Measurements from ENCODE around the gene RAMACL.

The RAMACL gene

DNA sequence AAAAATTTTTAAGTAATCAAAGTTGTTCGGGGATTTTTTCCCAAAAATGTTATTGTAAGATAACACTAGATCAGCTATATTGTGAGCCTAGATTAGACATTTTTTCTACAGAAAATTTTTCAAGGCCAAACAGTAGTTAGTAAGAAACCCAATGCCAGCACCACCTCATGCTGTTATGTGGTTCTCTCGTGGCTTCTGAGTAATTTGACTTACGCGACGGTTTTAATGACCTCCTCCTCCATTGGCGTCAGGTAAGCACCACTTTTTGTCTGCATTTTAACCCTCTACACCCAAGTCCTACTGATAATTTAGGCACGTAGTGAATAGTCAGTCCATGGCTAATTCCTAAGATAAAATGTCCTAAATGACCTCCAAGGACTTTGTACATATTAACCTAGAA, 30.9 kb upstream of the RAMACL start:
- no peak for DNase-seq

DNA sequence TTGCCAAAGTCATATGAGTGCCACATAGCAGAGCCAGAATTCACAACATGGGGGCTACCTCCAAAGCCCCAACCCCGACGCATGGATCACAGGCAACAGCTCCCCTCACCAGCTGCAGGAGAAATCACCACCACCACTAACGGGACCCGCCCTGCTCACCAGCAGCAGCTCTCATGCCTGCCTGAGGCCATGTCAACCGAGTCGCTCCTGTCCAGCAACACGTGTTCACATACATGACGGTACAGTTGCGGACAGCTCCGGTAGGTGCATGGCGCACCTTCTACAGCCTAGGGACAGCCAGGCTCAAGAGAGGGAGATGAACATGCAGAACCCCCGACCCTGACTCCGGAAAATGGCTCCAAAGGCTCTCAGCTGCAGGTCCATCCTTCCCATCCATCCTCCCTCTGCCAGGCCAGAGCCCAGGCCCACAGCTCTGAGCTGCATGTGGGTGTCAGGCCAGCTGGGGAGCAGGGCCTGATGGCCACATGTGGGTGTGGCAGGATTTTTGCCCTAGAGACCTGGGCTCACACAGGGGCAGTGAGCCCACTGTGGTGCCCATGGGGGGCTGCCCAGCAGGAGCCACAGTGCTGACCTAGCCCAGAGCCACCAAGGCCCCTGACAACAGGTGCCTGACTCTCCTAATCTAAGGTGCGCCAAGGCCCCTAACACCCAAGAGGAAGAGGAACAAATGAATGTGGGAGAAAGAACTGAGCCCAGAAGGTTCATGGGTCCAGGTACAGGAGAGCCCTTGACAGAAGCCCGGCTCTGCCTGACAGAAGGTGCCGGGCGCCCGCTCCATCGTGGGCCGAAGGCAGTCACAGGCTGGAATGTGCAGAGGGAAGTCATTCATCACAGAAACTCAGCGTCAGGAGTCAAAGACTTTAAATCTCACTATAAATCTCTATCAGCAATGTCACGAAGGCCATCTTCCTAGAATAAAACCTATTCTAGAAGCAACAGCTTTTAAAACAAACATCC, 30.1 kb upstream of the RAMACL start:
- no peak for DNase-seq

DNA sequence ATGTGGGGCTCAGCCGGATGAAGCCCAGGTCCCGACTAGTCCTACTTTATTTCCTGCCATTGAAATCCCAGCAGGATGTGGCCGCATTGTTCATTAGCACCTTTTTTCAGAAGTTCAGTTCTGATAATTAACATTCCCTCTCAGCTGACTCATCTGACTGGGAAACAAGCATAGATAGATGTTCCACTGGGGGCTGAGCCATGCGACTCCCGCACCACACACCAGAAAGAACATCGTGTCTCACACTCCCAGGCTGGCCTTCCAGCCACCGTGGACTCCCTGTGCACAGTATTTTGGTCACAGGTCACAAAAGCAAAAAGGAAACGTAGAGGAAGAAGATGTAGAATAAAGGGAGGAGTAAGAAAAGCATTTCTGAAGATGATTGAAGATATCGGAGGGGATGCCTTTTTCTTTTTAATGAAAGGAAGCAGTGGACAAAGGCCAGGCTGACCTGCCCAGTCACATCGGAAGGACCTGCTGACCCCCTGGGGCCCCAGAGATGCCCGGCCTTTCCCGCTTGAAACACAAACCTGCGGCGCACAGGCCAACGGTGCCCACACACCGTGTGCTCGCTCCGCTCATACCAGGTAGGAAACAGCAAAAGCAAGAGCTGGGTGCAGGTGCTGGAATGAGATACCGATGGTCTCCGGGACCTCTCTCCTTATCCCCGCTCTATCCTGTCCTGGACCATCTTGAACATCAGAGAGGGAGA, 28.7 kb upstream of the RAMACL start:
- no peak for DNase-seq

DNA sequence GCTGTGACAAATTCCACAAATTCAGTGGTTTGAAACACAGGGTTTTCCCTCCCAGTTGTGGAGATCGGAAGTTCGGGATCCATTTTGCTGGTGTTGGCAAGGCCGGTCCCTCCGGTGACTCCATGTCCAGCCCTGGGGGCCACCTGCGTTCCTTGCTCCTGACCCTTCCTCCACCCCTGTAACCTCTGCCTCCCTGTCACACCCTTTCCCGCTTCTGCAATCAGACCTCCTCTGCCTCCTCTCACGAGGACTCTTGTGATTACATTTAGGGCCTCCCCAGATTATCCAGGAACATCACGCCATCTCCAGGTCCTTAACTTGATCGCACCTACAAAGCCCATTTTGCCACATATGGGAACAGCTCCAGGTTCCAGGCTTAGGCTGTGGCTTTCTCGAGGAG, 28.1 kb upstream of the RAMACL start:
- no peak for DNase-seq

DNA sequence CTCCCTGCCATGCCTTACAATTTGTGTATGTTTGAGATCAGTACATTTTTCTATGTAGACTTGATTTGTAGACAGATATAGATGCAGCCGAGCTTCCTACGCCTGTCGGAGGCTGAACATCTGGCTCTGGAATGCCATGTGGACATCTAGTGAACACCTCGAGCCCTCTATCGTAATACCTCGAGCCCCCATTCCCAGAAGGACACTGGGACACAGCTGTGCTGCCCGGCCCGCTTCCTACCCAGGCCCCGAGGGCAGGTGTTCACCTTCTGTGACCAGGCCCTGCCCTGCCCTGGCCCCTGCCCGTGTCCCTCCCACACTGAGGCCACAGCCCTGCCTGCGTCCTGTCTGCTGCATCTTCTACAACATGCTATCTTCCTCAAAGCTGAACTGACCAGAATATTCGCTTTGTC, 27.7 kb upstream of the RAMACL start:
- DNase-seq = no peak

DNA sequence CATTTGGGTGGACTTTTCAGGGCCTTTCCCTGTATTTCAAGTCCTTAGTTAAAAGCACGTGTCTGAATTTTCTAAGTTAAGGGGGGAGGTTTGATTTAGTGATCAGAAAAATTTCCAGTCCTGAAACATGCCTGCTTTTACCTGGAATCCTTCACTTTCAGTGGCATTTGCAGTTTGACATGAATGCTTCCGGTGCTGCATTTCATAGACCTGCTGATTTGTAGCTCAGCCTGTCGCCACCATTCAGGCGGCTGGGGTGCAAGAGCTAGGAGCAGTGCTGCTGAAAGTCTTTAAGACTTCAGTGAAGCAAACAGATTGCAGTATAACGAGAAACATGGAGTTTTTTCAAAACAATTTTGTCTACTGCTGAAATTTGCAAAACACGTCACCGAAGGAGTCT, 26.5 kb upstream of the RAMACL start:
- DNase-seq = no peak

DNA sequence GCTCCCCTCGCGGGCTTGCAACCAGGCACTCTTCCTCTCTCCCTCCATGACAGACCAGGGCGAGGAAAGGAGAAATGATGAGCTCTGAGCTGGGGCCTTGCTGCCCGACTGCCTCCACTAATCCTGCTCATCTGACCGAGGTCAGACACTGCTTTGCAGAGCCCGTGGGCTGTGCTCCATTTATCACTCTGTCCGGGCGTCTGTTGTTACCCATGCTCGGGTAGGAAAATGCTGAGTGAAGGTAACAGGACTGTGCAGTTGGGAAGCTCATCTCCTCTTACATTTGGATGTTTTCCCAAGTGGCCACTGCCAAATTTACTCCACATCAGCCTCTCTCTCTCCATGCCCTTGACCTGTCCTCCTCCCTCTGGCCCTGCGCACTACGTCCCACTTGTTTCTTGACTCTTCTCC, 26.0 kb upstream of the RAMACL start:
- no peak for DNase-seq

DNA sequence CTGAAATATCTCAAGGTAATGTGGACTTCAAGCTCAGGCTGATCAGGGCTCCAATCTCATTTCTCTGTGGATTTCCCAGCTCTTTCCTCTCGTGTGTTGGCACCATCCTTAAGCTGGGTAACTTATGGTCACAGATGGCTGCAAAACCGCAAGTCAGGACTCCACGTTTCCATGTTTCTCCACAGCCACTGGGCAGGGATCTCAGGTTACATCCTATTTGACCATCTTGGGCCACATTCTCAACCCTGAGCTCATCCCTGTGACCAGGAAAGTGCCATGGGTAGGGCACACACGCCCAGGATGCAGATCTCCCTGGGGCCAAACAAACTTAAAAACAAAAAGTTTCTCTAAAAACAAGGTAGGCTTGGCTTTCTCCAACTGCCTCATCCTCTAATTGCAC, 25.2 kb upstream of the RAMACL start:
- no peak for DNase-seq

DNA sequence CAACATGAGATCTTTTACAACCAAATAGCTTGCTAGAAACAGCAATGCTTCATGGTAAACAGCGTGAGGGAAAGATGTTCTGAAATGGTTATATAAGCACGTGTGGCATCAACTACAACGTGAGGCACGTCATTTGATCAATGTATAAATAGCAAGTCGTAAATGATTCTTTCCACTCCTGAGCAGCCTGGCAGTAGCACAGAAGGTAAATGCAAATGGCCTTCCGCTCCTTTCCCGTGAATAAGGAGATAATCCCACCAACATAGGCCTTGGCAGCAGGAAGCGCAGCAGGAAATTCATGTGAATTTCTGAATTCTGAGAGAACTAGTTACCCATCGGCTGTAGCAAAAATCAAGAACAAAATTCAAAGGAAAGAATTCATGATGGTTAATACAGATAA, 23.6 kb upstream of the RAMACL start:
- no peak for DNase-seq

DNA sequence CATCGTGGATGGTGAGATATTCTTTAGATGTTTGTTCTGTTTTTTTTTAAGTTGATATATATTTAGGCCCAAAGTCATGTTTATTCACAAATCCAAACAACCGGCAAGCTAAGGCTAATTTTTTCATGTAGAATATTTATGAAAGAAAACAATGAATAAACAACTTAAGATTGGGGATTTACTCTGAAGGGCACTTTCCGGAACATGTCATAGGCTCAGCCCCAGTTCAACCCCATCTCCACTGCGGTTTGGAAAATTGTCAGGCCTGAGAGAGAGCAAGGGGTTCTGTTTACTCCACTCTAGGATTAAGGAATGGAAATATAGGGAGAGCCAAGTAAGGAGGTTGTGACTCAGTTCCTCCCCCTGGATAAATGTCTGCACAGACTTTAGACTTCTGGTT, 22.3 kb upstream of the RAMACL start:
- no peak for DNase-seq

DNA sequence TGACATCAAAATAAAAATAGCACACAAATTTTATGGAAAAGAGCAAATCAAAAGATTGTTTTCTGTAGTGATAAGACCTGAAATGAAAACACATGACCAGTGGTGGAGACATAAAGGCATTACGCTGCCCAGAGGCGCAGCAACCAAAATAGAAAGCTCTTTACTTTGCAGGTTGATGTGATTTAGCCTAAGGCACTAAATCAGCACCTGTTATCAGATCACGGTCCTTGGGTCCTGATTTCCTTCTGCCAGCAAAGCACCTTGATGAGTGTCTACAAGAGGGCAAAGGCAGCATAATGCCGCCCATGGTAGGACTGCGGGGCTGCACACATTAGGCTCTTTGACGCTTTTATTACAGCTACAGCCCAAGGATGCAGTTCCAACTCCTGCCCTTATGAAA, 19.3 kb upstream of the RAMACL start:
- no peak for DNase-seq

DNA sequence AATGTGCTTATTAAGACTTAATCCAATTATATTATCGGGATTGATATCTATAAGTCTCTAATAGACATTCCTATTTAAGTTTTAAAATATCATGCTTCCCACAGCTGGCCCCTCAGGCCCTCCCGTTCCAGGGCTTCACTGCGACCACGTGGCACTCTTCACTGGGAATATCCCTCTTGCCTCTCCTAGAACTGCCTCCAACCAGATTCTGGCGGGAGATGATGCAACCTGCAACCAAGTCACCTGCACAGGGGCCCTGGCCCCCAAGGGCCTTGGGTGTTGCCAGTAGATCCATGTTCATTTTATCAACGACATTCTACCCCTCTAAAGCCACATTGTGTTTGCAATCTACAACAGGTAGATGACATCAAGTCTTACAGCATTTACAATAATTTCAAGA, 18.4 kb upstream of the RAMACL start:
- DNase-seq = no peak

DNA sequence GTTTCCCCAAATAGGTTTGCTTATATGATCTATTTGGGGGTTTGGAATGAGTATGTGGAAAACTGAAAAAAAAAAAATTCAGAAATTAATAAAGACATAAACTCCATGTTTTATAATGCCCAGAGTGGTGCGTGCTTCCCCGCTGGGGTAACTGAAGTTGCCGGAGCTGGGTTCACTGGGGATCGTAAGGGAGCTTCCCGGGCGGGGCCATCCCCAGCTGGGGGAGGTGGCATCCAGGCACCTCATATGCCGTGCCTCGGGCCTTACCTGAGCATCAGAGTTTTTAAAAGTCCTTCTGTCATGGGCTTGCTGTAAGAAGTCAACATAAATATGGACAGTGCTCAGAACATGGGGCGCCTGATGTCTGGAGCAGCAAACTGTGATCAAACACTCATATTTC, 17.9 kb upstream of the RAMACL start:
- DNase-seq = no peak

DNA sequence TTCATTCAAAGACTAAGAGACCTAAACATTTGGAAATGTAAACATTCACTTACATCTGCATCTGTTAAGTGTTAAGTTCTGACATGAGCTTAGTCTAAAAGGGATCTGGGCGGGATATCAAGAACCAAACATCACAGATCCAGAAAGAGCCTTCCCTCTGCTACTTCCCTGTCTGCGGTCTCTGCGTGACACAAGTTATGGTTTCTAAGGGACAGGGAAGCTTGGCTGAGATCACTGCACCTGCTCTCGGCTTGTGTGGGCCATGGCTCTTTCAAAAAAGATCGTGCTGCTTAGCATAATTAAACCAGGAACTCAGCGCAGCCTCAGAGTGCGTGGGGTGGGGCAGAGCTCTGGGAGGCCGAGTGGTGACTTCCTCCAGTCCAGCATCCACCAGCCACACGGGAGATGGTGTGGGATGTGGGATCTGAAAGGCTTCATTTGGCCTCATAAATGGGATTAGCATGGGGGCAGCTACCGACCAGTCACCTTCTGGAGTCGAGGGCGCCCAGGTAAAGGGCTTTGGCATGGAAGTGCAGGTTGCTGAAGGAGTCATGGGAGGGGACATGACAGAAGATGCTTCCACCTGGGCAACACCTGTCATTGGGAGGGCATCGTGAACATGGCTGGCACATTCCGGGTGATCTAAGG, 16.7 kb upstream of the RAMACL start:
- no peak for DNase-seq

DNA sequence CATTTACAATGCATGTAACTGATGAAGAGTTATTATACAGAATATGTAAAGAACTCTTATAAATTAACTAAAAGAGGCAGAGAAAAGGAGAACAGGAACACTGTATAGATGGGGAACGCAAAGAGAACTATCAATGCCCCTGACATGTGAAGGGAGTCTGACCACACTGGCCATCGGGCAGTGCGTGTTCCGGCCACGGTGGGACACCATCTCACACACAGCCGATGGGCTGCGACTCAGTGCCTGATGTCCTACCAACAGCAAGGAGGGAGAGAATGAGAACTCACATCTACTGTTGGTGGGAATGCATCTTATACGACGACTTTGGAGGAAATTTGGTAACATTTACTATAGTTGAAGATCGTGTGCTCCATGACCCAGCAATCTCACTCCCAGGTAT, 15.5 kb upstream of the RAMACL start:
- DNase-seq = no peak

DNA sequence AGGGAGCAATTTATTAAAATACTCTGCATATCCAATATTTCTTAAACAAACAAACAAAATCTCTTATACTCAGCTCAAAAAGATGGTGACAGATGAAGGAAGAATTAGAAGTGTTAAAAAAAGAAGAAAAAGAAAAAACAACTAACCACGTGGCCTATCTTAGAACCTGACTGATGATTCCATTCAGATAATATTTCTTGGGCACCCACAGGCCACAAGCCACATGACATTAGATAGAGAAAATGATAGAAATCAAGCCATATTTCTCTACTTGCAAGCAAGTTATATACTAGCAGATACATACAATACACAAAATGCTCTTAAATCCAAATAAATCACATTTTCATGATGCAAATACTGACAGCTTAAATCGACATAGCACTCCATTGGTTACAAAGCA, 14.5 kb upstream of the RAMACL start:
- DNase-seq = no peak

DNA sequence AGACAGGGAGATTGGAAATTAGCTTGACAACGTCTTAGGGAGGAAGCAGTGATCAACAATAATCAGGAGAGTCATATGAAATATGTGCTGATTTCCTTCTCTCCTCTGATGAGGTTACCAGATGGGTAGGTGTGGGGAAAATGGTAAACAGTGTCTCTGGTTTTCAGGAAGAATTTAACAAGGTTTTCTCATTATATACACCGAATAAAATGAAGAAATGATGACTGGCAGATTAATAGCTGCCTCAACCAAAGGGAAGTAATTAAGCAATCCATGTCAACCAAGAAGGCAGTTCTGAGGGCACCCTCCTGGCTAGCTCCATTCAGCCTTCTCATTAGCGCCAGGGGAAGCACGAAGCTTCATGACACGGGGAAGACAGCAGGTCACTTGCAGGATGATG, 12.7 kb upstream of the RAMACL start:
- no peak for DNase-seq

DNA sequence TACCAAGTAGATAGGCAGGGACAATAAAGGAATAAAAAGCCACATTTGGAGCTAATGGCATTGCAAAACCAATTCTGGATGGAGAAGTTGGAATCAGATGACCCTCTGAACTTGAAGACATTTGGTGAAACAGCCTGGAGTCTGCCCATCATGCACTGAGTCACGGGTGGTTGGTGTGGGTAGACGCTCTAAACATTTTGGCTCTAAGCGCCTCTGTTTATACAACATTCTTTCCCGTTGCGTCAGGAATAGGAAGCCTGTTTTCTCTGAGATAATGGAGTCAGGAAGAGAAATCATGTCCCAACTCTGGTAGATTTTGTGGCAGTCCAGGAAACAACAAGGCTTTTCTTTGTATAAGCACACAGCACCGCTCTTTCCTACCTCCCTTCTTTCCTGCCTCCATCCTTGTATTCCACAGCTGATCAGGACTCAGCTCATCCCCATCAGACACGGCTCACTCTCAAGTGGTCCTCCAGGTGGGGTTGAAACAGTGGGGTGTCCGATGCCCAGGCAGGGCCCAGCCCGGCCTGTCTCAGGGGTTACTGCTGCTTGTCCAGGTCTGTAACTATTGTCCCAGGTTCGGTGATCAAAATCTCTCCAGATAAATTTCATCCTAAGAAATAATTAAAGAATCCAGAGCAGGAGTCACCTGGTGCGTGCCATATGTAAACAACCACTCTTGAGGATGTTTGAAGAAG, 12.1 kb upstream of the RAMACL start:
- no peak for DNase-seq

DNA sequence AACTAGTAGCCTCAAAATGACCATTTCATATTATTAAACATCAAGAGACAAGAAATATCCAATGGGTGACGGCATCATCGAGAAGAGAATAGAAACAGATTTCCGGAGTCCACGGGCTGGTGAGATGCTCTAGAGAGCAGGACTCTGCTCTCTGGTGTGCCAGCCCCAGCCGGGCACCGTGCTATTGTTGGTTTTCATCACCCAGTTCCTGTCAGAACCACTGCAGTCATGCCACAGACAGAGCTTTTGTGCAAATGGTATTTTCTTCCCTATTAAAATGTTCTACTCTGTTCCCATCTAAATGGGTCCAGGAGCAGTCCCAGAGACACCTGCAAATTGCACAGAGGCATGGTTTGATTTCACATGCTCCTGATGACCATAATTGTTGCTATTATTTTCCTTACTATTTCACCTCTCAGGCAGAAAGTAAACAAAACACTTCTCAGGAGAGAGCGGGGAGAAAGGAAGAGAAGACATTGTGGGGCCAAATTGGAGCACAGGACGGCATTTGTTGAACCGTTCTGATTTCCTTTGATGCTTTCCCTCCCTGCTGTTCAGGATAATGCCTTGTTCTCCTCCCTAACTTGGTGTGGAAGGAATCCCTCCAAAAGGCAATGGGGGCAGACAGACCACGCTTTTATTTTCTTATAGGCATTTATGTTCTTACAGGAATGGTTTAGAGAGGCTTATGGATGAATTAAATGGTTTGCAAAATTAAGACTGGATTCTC, 11.4 kb upstream of the RAMACL start:
- no peak for DNase-seq

DNA sequence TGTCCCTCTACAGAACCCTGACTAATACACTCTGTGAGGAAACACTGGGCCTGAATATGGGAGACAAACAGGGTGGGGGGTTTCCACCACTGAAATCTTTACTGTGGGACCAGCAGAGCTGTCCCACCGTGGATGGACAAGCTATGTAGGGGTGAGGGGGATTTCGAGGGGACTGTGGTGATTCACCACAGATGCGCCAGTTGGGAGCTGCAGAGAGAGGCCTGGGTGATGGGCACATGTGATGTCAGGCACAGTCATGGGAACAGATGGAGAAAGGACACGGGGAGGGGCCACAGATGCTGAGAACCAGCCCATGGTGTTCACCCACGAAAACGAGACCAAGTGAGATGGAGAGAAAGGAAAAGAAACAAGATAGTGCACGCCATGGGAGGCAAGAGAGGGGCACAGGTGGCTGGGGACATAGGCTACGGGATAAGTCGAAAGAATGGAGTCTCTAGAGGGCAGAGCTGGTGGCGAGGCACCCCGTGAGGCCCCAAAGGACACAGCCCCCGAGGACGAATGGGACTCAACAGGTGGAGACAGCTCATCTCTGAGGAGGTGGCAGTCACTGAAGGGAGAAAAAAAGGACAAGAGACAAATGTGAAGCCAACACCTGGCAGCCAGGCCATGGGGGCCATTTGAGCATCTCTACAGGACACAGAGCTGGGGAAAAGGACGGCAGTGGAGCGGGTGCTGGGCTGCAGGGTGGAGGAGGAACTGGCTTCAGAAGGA, 10.5 kb upstream of the RAMACL start:
- DNase-seq = no peak

DNA sequence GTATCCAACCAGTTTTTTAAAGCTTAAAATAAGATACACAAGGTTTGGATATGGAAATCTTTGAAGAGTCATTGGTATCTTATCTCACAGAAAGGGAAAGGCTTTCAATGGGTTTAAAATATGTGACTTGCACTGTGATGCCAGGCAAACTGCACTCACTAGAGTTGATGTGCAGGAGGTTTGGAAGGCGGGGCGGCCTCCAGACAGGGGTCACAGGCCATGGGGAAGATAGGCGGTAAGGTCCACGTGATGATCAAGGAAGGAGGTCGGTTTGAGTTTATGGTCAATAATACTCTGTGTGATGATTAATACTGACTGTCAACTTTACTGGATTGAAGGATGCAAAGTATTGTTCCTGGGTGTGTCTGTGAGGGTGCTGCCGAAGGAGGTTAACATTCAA, 9.5 kb upstream of the RAMACL start:
- no peak for DNase-seq
